H1 (cell line): ENCODE data around the gene SNX27. TPM values are rescaled to one million over a fixed set of nuclear protein-coding genes. Genes with fewer than 3 reads are reported as not detected.
A peak's percentile ranks its signal among the peaks of the same experiment; 100 is the strongest.

Experiments used
- CTCF ChIA-PET: fragments of 300-600 bp; sonication (Branson Sonifier 250); formaldehyde crosslinking; loops from one replicate; lab custom pipeline; 2021; ENCODE audit not compliant: partially characterized antibody; lab: Charles Lee
- POLR2A ChIA-PET: fragments of 300-600 bp; sonication (Branson Sonifier 250); formaldehyde crosslinking; loops from one replicate; lab custom pipeline; 2021; ENCODE audit warnings: inconsistent platforms; ENCODE audit not compliant: partially characterized antibody; lab: Charles Lee
- DNase-seq, 2 experiments: peaks; one replicate each; pipeline versions ENCODE4 v3.0.0 to v3.0.0-alpha.2; 2010 to 2022; ENCODE audit warnings: low spot score in 2 of 2, low read depth in 1 of 2, mixed read lengths in 1 of 2
- FAIRE-seq: peaks from 2 replicates; lab custom pipeline; 2011; peaks lifted over from hg19 to GRCh38; lab: Jason Lieb, UNC
- H2AFZ ChIP-seq: 2 replicates; pipeline ENCODE4 v1.8.1; 2012; ENCODE audit warnings: low read length, inconsistent platforms
- H2AK5ac ChIP-seq: 2 replicates; pipeline ENCODE4 v1.6.1; 2013; ENCODE audit warnings: low read depth, low read length
- H2BK120ac ChIP-seq: replicated peaks from 2 replicates; pipeline ENCODE3; 2013; ENCODE audit warnings: low read depth, low read length, inconsistent platforms
- H2BK12ac ChIP-seq: 2 replicates; pipeline ENCODE4 v1.6.1; 2013; ENCODE audit warnings: low read depth, low read length
- H2BK15ac ChIP-seq: 2 replicates; pipeline ENCODE4 v1.6.1; 2013; ENCODE audit warnings: low read length
- H2BK20ac ChIP-seq: 2 replicates; pipeline ENCODE4 v1.6.1; 2013; ENCODE audit warnings: low read length
- H2BK5ac ChIP-seq: 2 replicates; pipeline ENCODE4 v1.6.1; 2013; ENCODE audit warnings: low read depth, low read length
- H3K14ac ChIP-seq: 2 replicates; pipeline ENCODE4 v1.6.1; 2013; ENCODE audit warnings: inconsistent platforms; ENCODE audit not compliant: insufficient read length
- H3K18ac ChIP-seq: 2 replicates; pipeline ENCODE4 v1.6.1; 2013; ENCODE audit warnings: low read length; ENCODE audit errors: extremely low read depth
- H3K23ac ChIP-seq: 2 replicates; pipeline ENCODE4 v1.6.1; 2013; ENCODE audit warnings: inconsistent platforms; ENCODE audit not compliant: insufficient read length
- H3K23me2 ChIP-seq: 2 replicates; pipeline ENCODE4 v1.6.1; 2013; ENCODE audit warnings: low read depth, low read length
- H3K27ac ChIP-seq: 2 replicates; pipeline ENCODE4 v1.6.1; 2011; ENCODE audit warnings: low read depth, low read length, inconsistent platforms
- H3K27me3 ChIP-seq, 4 experiments: replicated peaks in 1 of 4; 1 replicate in 1 of 4; 2 replicates in 3 of 4; pipeline versions ENCODE4 v1.6.1 to v1.8.1; 2011 to 2013; ENCODE audit warnings: low read length in 3 of 4, mild to moderate bottlenecking in 3 of 4, inconsistent platforms in 2 of 4, mixed read lengths in 2 of 4, moderate library complexity in 1 of 4; ENCODE audit not compliant: control insufficient read depth in 3 of 4, insufficient read depth in 3 of 4; ENCODE audit errors: extremely low read depth in 1 of 4
- H3K36me3 ChIP-seq, 4 experiments: 2 replicates each; pipeline versions ENCODE4 v1.6.1 to v1.8.1; 2011 to 2013; ENCODE audit warnings: mild to moderate bottlenecking in 4 of 4, low read length in 3 of 4, moderate library complexity in 2 of 4, control low read depth in 1 of 4, inconsistent platforms in 1 of 4; ENCODE audit not compliant: insufficient read depth in 4 of 4, control insufficient read depth in 2 of 4
- H3K4ac ChIP-seq: replicated peaks from 2 replicates; pipeline ENCODE3; 2013; ENCODE audit warnings: low read length, low read depth, mixed read lengths, inconsistent platforms; ENCODE audit not compliant: insufficient read length
- H3K4me1 ChIP-seq, 4 experiments: replicated peaks in 1 of 4; 1 replicate in 1 of 4; 2 replicates in 3 of 4; pipeline versions ENCODE4 v1.6.1 to v1.8.1; 2011 to 2013; ENCODE audit warnings: low read length in 3 of 4, inconsistent platforms in 2 of 4, mixed read lengths in 1 of 4; ENCODE audit not compliant: insufficient read depth in 4 of 4, control insufficient read depth in 3 of 4
- H3K4me2 ChIP-seq, 2 experiments: 2 replicates each; pipeline versions ENCODE4 v1.6.1 to v1.8.1; 2011 to 2013; ENCODE audit warnings: low read depth in 2 of 2, low read length in 2 of 2, control low read depth in 1 of 2, inconsistent platforms in 1 of 2, mild to moderate bottlenecking in 1 of 2; ENCODE audit not compliant: insufficient read depth in 1 of 2
- H3K4me3 ChIP-seq, 4 experiments: fragments of 200-600, 300-600 bp in 1 of 4; sonication (generic), shearing (Covaris generic), sonication (Bioruptor Twin) in 1 of 4; 2 replicates each; pipeline versions ENCODE4 v1.5.1 to v1.8.1; 2011 to 2016; ENCODE audit warnings: low read length in 4 of 4, low read depth in 3 of 4, control low read depth in 2 of 4, inconsistent platforms in 2 of 4, mild to moderate bottlenecking in 2 of 4, mixed read lengths in 1 of 4, moderate library complexity in 1 of 4; ENCODE audit not compliant: insufficient read depth in 2 of 4; ENCODE audit errors: extremely low read depth in 1 of 4
- H3K56ac ChIP-seq: replicated peaks from 2 replicates; pipeline ENCODE3; 2013; ENCODE audit warnings: low read depth, mild to moderate bottlenecking, mixed read lengths, low read length, inconsistent platforms; ENCODE audit not compliant: insufficient read length
- H3K79me1 ChIP-seq: 2 replicates; pipeline ENCODE4 v1.6.1; 2013; ENCODE audit warnings: low read depth, low read length, control low read depth
- H3K79me2 ChIP-seq, 2 experiments: 2 replicates each; pipeline versions ENCODE4 v1.6.1 to v1.8.1; 2012 to 2013; ENCODE audit warnings: low read length in 2 of 2, mild to moderate bottlenecking in 2 of 2, inconsistent platforms in 1 of 2; ENCODE audit not compliant: insufficient read depth in 2 of 2, control insufficient read depth in 1 of 2
- H3K9ac ChIP-seq, 4 experiments: replicated peaks in 1 of 4; 1 replicate in 1 of 4; 2 replicates in 3 of 4; pipeline versions ENCODE4 v1.6.1 to v1.8.1; 2011 to 2013; ENCODE audit warnings: low read depth in 3 of 4, low read length in 3 of 4, control low read depth in 2 of 4, mild to moderate bottlenecking in 2 of 4, moderate library complexity in 2 of 4, inconsistent platforms in 1 of 4; ENCODE audit errors: extremely low read depth in 1 of 4
- H3K9me3 ChIP-seq, 2 experiments: 2 replicates each; pipeline versions ENCODE4 v1.6.1 to v1.8.1; 2012 to 2013; ENCODE audit warnings: mild to moderate bottlenecking in 2 of 2, moderate library complexity in 2 of 2, control low read depth in 1 of 2, inconsistent platforms in 1 of 2, low read depth in 1 of 2, low read length in 1 of 2, mixed read lengths in 1 of 2; ENCODE audit not compliant: insufficient read depth in 2 of 2
- H4K20me1 ChIP-seq, 2 experiments: replicated peaks in 1 of 2; 2 replicates each; pipeline versions ENCODE3 to v1.8.1; 2011 to 2013; ENCODE audit warnings: inconsistent platforms in 2 of 2, low read length in 2 of 2, mild to moderate bottlenecking in 1 of 2; ENCODE audit not compliant: insufficient read depth in 2 of 2, control insufficient read depth in 1 of 2
- H4K5ac ChIP-seq: 2 replicates; pipeline ENCODE4 v1.6.1; 2013; ENCODE audit warnings: low read length, low read depth, mixed read lengths, inconsistent platforms; ENCODE audit not compliant: insufficient read length
- H4K8ac ChIP-seq: 2 replicates; pipeline ENCODE4 v1.8.0; 2013; ENCODE audit warnings: mild to moderate bottlenecking, moderate library complexity, low read length, inconsistent platforms; ENCODE audit not compliant: insufficient read depth; ENCODE audit errors: extremely low read depth
- H4K91ac ChIP-seq: replicated peaks from 2 replicates; pipeline ENCODE3; 2013; ENCODE audit warnings: low read length, mixed read lengths, inconsistent platforms; ENCODE audit not compliant: insufficient read length
- CHD2 ChIP-seq: IDR thresholded peaks from 2 replicates; pipeline ENCODE4 v1.6.1; 2012; ENCODE audit warnings: low read length, improper control_type of control experiment
- MAFK ChIP-seq: IDR thresholded peaks from 2 replicates; pipeline ENCODE4 v1.6.1; 2012; ENCODE audit warnings: low read depth, mild to moderate bottlenecking, improper control_type of control experiment, low read length
- RAD21 ChIP-seq, 2 experiments: IDR thresholded peaks in 1 of 2; conservative IDR thresholded peaks in 1 of 2; 2 replicates each; pipeline ENCODE4 v1.6.1; 2011; ENCODE audit warnings: low read depth in 2 of 2, low read length in 2 of 2, improper control_type of control experiment in 1 of 2, inconsistent platforms in 1 of 2, mild to moderate bottlenecking in 1 of 2, moderate library complexity in 1 of 2
- WGBS, 2 experiments: shearing (Covaris generic) in 1 of 2; methylation state at CpG; one replicate each; pipeline versions ENCODE4 v1.1.6 to v1.1.7; 2013 to 2015; ENCODE audit warnings: low lambda C conversion rate in 2 of 2, mixed read lengths in 2 of 2, inconsistent platforms in 1 of 2, low coverage in 1 of 2, missing lambda C conversion rate in 1 of 2; ENCODE audit not compliant: insufficient replicate concordance in 2 of 2, insufficient coverage in 1 of 2, insufficient read length in 1 of 2; ENCODE audit errors: extremely low coverage in 1 of 2, missing lambda C conversion rate in 1 of 2; 5-methylcytosine and 5-hydroxymethylcytosine counted together
- polyA plus RNA-seq, 7 experiments: library from polyadenylated mRNA; depleted of rRNA in 3 of 7; stranded (reverse) in 5 of 7; unstranded in 2 of 7; fragments of >200 nt in 5 of 7; fragments of 200-250 nt in 2 of 7; gene quantifications; 1 replicate in 5 of 7; 2 replicates in 1 of 7; 4 replicates in 1 of 7; pipeline versions ENCODE4 v1.2.1 to v1.2.3, GENCODE V29; 2011 to 2013; ENCODE audit warnings: missing spikeins in 2 of 7, mixed read lengths in 2 of 7
- total RNA-seq: library from RNA; stranded (reverse); fragmentation: NEBNext Ultra II Directional; extraction: Animal tissue kit (Norgen Biotek cat#: 25700); gene quantifications from 2 replicates; pipeline ENCODE4 v1.2.1, GENCODE V29; 2021

The SNX27 gene
- total and polyA plus RNA-seq, 2 of the 8 experiments (the other 6 are each of a cell fraction or from before 2014, with no cell fraction given): 23.4 to 65.4 TPM

- no peak overlapping the region for H3K4ac ChIP-seq
- no peak overlapping the region for H3K9ac ChIP-seq
- no peak overlapping the region for H3K14ac ChIP-seq
- no peak overlapping the region for H3K27ac ChIP-seq
- H2AFZ ChIP-seq: no peak overlapping the region
- no peaks in the 10 kb centered on the region for H3K36me3 ChIP-seq
- no peak overlapping the region for H2BK20ac ChIP-seq
- no peak overlapping the region for H2AK5ac ChIP-seq
- no peak overlapping the region for H4K5ac ChIP-seq
- no peaks in the 10 kb centered on the region for H3K79me1 ChIP-seq
- H2BK12ac ChIP-seq: no peak overlapping the region
- H3K79me2 ChIP-seq: no peaks in the 10 kb centered on the region
- no peak overlapping the region for H2BK5ac ChIP-seq
- no peak overlapping the region for H2BK120ac ChIP-seq
- DNase-seq (no peak), FAIRE-seq (no peak)
- H3K23me2 ChIP-seq: no peaks in the 10 kb centered on the region
- H3K56ac ChIP-seq: no peak overlapping the region
- ChIA-PET POLR2A (interaction anchor here (0.7 kb wide), 1 partner anchor 100 kb away, joined by 3 read pairs; the partner anchor contains the start of gene C2CD4D), CTCF (interaction anchor here (1.2 to 3.4 kb wide), 6 partner anchors 23 to 191 kb away, joined by 3 to 13 read pairs (median 6); partner anchors contain the start of gene CELF3)
- no peak overlapping the region for H3K4me2 ChIP-seq
- TF ChIP-seq MAFK (peak; percentile 81), RAD21 (IDR thresholded peaks at IDR 0.05 in 1 of 2, conservative IDR thresholded peaks at IDR 0.05 in 1 of 2; ENCODE audit: low read depth in 2 of 2, low read length in 2 of 2) (peak in 1 of 2 experiments; percentile 6; a peak in 1 of 4 replicates), CHD2 (no peak)
- peaks cover 16 to 18% of the 10 kb centered on the region in 2 experiments for H3K9me3 ChIP-seq
- no peak overlapping the region for H3K23ac ChIP-seq
- no peak overlapping the region for H4K8ac ChIP-seq
- no peak overlapping the region for H2BK15ac ChIP-seq
- H4K91ac ChIP-seq: no peak overlapping the region
- no peaks in the 10 kb centered on the region for H4K20me1 ChIP-seq
- H3K4me1 ChIP-seq: peaks cover 0 to 5% (median 3%) of the 10 kb centered on the region in 4 experiments; a peak in 3 of 7 replicates
- H3K4me3 ChIP-seq: no peak overlapping the region
- no peak overlapping the region for H3K18ac ChIP-seq
- WGBS, 2 experiments: 93% methylated on average over 3 of the region's 3 CpGs; no CpG with 5 or more reads in 1 of the 2 experiments
- no peaks in the 10 kb centered on the region; a peak in 1 of 7 replicates for H3K27me3 ChIP-seq
Observed at GRCh38 chr1:151739590-151740355, 127.9 kb downstream of the SNX27 start.
